NCI-H526 treated with DMSO at 0.1 percent for 48 hours (cell line): Measurements from ENCODE around the gene SCP2.
A peak's percentile ranks its signal among the peaks of the same experiment; 100 is the strongest.
"Not testable (repeated sequence)": the region's sequence is repeated elsewhere in the genome, so short reads cannot be mapped to it uniquely, and the experiment has no call there.

Source experiments
- DNase-seq: peaks from one replicate; lab custom pipeline; 2025; lab: John Stamatoyannopoulos, UW

SCP2 gene

DNA sequence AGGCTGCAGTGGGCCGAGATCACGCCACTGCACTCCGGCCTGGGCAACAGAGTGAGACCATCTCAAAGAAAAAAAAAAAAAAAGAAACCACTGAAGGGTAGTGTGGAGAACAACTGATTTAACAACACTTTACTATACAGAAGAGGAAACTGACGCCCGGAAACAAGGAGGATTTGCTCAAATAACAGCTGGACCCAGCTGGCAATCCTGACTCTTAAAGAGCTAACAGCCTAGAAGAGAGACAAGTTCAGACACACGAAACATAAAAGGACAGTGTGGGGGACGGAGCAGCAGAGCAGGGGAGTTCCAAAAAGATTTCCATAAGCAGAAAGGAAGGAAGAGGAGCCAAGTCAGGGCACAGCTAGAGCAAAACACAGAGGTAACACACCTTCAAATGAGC lies 9.9 kb upstream of the SCP2 start:
- no peak for DNase-seq

DNA sequence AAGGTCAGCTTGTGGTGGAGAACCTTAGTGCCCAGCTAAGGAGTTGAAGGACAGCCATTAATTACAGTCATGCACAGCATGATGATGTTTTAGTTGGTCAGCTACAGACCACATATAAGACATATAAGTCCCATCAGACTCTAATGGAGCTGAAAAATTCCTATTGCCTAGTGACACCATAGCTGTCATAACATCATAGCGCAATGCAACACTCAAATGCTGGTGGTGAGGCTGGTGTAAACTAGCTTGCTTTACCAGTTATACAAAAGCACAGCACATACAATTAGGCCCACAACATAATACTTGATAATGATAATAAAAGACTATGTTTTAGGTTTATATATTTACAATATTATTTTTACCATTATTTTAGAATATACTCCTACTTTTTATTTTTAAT lies 9.5 kb upstream of the SCP2 start:
- DNase-seq: no peak

DNA sequence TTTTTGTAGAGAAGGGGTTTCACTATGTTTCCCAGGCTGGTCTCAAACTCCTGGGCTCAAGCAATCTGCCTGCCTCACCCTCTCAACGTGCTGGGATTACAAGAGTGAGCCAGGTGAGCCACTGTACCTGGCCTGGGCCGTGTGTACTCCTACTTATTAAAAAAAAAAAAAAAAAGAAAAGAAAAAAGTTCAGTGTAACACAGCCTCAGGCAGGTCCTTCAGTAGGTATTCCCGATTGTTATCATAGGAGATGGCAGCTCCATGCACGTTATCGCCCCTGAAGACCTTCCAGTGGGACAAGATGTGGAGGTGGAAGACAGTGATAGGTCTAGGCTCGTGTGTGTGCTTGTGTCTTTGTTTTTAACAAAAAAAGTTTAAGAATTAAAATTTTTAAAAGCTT lies 8.9 kb upstream of the SCP2 start:
- DNase-seq: no peak

DNA sequence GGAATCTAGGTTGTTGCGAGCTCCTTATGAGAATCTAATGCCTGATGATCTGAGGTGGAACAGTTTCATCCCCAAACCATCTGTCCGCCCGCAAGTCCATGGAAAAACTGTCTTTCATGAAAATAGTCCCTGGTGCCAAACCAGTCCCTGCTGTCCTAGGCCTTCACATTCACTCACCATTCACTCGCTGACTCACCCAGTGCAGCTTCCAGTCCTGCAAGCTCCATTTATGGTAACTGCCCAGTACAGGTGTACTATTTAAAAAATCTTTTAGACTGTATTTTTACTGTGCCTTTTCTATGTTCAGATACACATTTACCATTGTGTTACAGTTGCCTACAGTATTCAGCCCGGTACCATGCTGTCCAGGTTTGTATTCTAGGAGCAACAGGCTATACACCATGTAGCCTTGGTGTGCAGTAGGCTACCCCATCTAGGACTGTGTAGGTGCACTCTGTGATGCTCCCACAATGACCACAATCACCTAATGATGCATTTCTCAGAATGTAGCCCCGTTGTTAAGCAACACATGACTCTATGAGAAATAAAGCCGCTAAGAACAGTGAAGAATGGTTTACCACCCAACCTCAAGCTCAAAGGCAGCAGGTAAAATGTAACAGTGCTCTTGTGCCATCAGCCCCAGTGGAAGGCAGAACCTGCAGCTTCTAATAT lies 7.9 kb upstream of the SCP2 start:
- DNase-seq: no peak

DNA sequence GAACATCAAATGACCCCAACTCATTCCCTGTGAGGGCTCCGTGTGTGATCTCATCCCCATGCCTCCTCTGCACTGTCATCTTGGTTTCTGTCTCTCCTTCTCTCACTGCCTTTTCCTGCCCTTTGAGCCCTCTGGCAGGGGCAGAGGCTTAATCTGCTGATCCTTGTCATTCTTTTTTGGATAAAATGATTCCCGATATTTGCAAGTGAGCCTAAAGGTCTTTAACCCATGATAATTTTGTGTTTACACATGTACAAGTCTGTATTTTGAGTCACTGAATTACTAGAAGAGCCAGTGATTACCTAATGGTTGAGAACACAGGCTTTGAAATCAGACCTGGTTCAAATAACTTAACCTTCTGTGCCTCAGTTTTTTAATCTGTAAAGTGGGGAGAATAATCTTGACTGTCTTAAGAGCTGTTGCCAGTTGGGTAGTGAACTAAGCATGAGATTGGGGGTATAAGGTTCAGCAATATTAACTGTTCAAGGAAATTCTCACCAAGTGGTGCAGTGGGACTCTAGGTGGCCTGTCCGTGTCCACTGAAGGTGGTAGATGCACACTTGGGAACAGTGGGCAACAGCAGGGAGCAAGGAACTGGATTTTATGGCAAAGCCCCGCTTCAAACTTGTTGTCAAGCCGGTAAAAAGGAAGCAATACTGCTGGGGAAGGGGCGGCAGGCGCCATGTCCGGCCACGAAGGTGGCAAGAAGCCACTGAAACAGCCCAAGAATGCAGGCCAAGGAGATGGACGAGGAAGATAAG lies 7.2 kb upstream of the SCP2 start:
- no peak for DNase-seq

DNA sequence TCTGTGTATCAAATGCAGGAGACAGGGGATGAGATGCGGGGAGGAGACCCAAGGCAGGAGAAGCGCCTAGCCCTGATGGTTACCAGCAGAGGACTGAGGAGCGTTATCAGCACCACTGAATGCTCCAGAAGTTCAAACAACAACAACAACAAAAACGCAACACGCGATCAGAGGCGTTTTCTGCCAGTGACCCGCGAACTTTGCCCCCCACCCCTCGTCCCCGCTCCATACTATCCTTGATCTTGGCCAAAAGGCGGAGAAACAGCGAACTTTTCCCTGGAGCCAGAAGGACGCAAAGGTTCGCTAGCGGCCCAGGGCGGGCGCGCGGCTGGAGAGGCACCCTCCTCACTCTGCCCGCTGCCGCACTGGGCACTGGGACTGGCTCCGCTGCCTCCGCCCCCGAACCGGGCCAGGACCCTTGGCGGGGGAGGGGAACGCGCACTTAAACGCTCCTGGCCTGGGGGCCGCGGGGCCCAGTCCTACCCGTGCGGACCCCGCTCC lies 6.2 kb upstream of the SCP2 start:
- DNase-seq: no peak

DNA sequence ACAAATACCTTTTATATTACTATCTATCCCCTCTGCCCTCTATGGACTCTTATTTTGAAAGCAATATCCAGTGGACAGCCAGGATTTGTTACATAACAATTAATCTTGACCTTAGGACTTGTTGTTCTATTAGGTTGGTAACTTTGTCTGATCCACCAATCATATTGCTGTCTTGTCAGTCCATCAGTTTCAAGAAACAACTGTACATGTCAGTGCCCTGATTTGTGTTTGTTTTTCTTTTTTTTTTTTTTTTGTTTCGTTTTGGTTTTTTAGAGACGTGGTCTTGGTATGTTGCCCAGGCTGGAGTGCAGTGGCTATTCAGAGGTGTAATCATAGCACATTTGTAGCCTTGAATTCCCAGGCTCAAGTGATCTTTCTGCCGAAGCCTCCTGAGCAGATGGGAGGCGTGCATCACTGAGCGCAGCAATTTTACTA lies 1.5 kb upstream of the SCP2 start:
- no peak for DNase-seq

DNA sequence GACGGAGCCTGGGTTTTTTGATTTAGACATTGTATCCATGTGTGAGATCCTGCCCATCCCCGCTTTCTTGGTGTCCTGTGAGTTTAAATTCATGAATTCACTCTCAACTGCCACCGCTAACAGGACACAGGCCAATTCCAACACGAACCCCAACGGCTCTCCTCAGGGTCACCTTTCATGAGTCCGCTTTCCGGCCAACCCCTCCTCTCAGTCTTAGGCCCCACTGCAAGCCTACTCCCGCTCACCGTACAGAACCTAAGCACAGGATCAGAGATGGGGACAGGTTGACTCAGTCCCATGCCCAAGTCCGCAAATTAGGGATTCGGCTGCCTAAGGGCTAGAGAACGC lies 238 bp upstream of the SCP2 start:
- no peak for DNase-seq

DNA sequence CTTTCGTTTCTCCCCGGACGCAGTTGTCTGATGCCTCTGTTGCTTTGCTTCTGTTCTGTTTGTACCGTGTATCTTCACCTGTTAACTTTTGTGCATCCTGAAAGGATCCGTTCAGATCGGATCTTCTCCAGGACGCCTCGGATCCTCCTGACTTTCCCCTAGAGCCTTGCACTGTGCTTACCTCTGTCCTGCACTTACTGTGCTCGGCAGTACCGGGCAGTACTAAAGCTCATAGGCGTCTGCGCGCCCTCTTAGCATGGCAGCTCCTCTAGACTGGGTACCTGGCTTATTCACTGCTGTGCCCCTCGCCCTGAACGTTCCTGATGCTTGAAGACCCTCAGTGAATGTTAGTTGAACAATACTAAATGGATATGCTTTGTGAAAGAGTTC lies 934 bp downstream of the SCP2 start:
- DNase-seq: no peak

DNA sequence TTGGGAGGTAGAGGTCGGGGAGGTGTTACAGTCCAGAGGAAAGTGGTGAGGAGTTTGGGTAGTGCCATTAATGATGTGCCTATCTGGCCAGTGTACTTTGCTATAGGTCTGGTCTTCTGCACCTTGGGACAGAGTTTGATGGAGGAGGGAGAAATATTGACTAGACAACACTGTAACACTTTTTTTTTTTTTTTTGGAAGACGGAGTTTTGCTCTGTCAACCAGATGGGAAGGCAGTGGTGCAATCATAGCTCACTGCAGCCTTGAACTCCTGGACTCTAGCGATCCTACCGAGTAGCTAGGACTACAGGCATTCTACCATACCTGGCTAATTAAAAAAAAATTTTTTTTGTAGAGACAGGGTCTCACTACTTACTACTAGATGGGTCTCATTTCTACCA lies 1.9 kb downstream of the SCP2 start:
- no peak for DNase-seq

DNA sequence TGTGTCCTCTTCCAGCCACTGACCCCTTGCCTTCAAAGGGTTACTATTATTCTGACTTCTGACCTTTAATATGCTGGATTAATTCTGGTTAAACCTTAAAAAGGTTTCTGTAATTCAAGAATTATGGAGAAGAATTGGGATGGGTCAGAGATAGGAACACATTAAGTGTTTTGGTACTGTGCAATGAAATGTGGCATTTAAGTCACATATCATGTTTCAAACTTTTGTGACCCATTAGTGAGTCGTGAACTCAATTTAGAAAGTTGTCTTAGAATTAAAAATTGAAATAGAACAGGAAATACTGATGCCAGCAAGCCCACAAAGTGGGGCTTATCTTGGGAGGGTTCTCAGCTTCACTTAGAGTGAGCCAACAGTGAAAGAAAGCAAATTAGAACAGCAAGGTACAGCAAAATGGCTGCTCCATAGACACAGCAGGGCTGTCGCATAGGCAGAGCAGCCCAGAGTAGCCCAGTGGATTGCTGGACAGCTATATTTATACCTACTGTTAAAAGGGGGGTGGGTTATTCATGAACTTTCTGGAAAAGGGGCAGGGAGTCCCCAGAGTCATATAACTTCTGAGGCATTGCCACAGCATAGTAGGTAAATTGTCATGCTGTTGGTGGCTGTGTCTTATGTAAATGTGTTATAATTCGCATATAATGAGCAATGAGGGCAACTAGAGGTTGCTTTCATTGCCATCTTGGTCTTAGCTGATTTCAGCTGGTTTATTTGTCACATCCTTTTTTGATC lies 10.5 kb downstream of the SCP2 start:
- no peak for DNase-seq

DNA sequence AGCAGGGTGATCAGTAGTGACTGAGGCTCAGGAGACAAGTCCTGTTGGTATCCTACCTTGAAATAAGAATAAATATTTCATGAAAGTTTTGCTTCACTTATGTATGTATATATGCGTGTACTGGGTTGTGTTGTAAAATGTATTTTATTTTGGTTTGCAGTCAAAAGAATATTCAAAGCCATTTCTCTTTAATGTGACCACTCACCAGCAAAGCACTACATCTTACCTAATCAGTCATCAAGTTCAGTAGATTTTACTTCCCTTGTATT lies 11.0 kb downstream of the SCP2 start:
- no peak for DNase-seq

DNA sequence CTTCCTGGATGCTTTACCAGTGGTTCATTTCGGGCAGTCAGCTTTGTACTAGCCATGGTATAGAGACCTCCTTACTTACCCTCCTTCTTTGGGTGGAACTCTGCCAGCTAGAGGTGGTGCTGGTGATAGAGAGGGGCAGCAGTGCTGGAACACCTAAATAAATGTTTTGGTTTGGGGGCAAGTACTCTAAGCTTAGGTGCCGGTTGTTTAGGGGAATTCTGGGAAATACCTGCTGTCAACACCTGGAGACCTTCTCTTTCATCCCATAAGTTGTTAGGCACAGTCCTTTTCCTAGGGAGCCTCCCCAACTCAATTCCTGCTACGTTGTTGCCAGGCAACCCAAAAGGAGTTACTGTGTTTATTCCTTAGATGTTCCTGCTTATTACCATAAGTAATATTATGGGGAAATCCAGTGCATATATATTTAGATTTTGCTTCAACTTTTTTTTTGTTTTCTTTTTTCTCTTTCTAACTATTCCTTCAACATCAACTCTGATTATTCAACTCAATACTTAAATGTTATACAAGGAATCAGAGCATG lies 16.9 kb downstream of the SCP2 start:
- DNase-seq: no peak

DNA sequence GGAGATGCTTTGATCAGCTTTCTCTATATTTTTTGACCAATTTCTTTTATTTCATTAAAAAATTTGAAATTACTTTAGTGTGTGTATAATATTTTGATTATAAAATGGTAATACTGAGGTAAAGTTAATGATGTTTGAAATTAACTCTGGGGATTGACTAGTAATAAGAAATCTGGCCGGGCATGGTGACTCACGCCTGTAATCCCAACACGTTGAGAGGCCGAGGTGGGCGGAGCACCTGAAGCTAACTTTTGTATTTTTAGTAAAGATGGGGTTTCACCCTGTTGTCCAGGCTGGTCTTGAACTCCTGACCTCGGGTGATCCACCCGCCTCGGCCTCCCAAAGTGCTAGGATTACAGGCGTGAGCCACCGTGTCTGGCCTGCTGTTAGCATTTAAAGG lies 17.5 kb downstream of the SCP2 start:
- no peak for DNase-seq

DNA sequence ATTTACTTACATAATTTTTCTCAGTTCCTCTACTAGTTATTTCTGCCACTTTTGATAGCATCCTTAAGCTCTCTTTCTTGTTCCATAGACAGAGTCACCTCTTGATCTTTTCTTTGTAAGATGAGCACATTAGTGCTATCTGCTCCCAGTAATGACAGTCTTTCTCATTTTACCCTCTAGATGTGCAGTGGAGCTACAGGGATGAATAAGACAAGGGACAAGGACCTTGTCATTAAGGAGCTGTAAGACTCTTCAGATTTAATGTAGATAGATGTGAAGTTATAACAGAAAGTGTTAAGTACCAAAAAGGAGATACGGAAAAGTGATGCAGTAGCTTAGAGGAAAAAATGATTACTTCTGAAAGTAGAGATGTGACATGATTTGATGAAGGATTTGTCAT lies 20.4 kb downstream of the SCP2 start:
- DNase-seq: no peak

DNA sequence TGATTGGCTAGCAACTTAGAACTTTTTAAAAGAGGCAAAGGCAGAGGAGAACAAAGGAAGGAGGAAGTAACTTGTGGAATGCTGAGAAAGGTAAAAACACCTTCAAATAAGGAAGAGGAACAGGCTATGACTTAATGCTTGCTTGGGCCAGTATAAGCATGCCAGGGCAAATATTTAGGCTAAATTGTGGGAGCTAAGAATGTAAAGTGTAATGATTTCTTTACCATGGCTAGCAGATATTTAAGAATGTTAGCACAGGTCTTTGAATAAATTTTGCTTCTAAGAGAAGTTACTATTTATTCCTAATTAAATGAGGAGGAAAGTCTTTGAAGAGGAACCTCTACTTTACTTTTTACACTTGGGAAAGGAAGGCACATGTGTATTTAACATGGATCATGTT lies 22.5 kb downstream of the SCP2 start:
- not testable (repeated sequence) for DNase-seq

DNA sequence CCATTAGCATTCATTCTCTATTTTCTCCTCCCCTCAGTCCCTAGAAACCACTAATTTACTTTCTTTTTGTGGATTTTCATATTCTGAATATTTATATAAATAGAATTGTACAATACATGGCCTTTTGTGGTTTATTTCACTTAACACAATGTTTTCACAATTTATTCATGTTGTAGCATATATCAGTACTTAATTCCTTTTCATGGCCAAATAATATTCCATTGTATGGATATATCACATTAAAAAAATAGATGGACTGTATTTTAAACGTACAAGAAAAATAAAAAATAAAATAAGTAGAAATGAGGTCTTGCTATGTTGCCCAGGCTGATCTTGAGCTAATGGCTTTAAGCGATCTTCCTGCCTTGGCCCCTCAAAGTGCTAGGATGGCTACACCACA lies 25.0 kb downstream of the SCP2 start:
- DNase-seq: no peak

DNA sequence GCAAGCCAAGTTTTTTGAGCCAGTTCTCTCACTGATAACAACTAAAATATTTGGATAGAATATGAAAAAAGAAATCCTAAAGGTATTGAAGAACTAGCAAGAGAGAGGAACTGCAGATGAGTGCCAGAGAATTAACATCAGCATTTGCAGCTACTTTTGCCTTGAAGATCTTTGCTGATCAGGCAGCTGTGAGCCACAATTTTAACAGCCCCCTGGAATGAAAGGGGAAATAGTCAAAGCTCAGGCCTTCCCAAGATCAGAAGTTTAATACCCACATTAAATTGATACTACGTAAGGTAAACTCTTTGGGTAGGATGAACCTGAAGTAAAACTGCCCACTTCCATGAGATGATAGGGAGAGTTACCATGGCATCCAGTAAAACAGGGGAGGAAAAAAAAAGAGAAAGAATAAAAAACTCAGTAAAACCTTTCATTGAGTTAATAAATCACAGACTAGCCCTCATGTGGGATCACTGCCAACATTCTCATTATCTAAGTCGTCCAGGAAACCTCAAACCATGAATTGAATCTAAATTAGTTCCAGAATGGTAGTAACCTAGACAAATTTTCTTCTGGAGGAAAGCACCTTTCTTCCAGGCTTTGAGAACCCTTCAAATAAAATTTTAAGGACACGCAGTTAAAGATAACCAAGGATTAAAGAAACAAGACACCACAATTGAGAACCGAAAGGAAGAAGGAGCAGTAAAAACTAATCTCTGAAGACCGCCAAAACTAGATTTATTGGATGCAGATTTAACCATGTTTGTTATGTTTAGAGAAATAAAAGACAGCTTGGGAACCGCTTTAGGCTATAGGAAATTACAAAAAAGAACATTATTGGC lies 28.3 kb downstream of the SCP2 start:
- no peak for DNase-seq

DNA sequence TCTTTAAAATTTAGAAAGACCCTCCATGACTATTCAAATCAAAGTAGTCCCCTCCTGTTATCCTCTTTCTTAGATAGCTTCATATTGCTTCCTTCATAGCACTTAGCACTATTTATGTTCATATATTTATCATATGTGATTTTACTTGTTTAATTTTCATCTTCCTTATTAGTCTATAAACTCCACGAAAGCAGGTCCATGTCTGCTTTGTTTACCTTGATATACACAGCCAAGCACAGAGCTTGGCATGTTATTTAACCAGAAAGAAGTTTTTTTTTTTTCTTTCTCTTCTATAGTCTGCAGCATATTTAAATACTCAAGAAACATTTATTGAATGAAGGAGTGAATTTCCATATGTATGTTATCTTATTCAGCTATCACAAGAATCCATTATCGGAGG lies 36.0 kb downstream of the SCP2 start:
- no peak for DNase-seq

DNA sequence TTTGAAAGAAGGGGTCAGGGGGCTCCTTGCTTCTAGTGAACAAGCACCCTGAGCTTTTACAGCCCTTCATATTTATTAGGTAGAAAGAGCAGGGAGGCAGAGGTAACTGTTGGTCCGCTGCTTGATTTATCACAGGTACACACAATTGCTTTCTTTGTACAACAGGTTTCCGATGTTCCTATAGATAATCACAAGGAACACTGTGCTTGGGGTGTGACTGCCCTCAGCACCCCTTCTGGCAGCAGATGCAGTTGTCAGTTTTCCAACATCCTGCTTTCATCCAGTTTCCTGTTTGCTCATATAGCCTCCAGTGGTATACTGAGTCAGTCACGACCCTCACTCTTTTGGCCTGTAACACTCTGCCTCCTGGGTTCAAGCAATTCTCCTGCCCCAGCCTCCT lies 40.6 kb downstream of the SCP2 start:
- DNase-seq: no peak

DNA sequence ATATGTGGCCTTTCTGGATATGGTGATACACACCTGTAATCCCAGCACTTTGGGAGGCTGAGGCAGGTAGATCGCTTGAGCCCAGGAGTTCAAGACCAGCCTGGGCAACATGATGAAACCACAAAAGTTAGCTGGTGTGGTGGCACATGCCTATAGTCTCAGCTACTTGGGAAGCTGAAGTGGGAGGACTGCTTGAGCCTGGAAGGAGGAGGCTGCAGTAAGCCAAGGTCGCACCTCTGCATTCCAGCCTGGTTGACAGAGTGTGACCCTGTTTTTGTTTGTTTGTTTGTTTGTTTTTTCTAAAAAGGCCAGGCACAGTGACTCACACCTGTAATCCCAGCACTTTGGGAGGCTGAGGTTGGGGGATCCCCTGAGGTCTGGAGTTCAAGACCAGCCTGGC lies 42.2 kb downstream of the SCP2 start:
- not testable (repeated sequence) for DNase-seq

DNA sequence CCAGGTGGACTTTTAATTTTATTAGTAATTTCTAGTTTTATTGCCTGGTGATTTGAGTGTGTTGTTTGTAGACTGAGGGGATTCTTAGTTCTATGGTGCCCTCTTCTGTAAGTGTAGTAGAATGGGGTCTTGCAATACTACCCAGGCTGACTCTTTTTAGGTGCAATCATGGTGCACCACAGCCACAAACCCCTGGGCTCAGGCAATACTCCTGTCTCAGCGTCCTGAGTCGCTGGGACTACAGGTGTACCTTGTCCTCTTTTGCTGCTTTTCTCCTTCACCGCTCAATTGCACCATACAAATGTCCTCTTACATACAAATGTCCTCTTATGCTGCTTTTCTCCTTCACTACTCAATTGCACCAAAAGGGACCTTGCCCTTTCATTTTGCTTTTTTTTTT lies 43.1 kb downstream of the SCP2 start:
- peak; percentile 23 for DNase-seq
